Measurements from ENCODE around the gene SHROOM2.
A peak's percentile ranks its signal among the peaks of the same experiment; 100 is the strongest.

Gene SHROOM2

GRCh38 chrX:9938516-9938915 lies 152.3 kb downstream of the SHROOM2 start:
- TF ChIP-seq JUND (IDR thresholded peaks at IDR 0.05; ENCODE audit: low read depth), result no peak
- DNase-seq (ENCODE audit: low read depth in 1 of 2, low spot score in 1 of 2), result no peak
- in situ Hi-C loops (cut with HindIII; ENCODE audit: low pct_unique_long_range_greater_than_20kb, low sequenced_read_pairs), result no loop called here

- in situ Hi-C loops (cut with HindIII; ENCODE audit: low pct_unique_long_range_greater_than_20kb, low sequenced_read_pairs), result no loop called here
- TF ChIP-seq JUND (IDR thresholded peaks at IDR 0.05; ENCODE audit: low read depth), result no peak
- DNase-seq (ENCODE audit: low read depth in 1 of 2, low spot score in 1 of 2), result no peak
Measured at GRCh38 chrX:9940421-9940820, 154.2 kb downstream of the SHROOM2 start.

GRCh38 chrX:9942086-9942485 lies 155.9 kb downstream of the SHROOM2 start:
- TF ChIP-seq JUND (IDR thresholded peaks at IDR 0.05; ENCODE audit: low read depth), result no peak
- in situ Hi-C loops (cut with HindIII; ENCODE audit: low pct_unique_long_range_greater_than_20kb, low sequenced_read_pairs), result no loop called here
- DNase-seq (ENCODE audit: low read depth in 1 of 2, low spot score in 1 of 2), result no peak

DNA sequence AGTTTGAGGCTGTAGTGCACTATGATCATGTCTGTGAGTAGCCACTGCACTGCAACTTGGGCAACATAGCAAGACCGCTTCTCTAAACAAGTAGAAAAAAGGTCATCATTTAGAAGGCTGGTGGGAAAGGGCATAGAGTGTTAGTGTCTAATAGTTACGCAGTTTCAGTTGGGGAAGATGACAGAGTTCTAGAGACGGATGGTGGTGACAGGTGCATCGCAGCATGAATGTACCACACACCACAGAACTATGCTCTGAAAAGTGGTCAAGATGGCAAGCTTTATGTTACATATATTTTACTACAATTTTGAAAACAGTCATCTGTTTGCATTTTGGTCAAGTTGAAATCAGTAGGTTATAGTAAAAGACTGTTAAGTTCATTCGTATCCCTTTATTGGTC lies 157.2 kb downstream of the SHROOM2 start:
- no peak for DNase-seq (ENCODE audit: low read depth in 1 of 2, low spot score in 1 of 2)
- TF ChIP-seq JUND (IDR thresholded peaks at IDR 0.05; ENCODE audit: low read depth), result no peak
- in situ Hi-C loops (cut with HindIII; ENCODE audit: low pct_unique_long_range_greater_than_20kb, low sequenced_read_pairs), result no loop called here

DNA sequence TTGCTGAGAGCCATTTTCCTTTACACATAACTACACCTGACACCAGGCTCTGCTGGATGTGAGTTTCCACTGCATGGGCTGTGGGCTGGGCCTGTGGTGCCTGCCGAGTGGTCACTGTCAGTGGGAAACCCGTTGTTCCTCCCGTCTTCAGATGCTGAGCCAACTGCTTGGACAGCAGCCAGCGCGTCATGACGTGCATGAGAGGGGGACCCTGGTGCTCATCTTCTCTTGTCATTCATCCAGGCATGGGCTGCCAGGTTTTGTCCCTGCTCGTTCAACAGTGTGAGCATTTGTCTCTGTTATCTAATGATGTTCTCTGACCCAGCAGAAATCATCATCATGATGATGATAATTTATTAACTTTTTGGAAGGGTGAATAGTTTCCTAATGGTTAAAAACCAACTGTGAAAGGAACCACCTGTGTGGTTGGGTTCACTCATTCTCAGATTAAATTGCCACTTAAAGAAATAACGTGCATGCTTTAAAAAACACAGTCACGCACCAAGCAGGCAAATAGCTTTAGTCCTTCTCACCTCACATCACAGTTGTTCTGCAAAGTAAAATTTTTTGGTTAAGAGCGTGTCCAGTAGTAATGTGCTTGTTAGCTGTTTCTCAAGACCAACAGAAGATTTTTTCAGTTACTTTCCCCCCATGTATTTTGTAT lies 161.0 kb downstream of the SHROOM2 start:
- in situ Hi-C loops (cut with HindIII; ENCODE audit: low pct_unique_long_range_greater_than_20kb, low sequenced_read_pairs), result no loop called here
- no peak for DNase-seq (ENCODE audit: low read depth in 1 of 2, low spot score in 1 of 2)
- TF ChIP-seq JUND (IDR thresholded peaks at IDR 0.05; ENCODE audit: low read depth), result no peak

DNA sequence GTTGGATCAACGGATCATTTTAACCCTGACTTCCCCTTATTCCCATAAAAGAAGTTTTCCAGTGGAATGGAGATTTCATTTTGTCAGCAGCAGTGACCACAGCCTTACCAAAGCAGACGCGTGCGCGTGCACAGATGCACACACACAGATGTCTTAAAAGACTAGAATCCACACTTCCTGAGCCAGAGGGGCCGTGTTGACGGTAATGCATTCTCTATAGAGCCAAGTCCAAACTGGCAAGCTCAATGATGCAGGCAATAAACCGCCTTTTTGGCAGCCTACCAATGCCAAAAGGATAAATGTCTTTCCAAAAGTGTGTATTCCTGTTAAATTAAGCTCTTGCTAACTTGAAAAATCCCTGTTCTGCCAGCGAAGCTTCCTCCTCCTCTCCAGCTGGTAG lies 162.2 kb downstream of the SHROOM2 start:
- no peak for TF ChIP-seq JUND (IDR thresholded peaks at IDR 0.05; ENCODE audit: low read depth)
- in situ Hi-C loops (cut with HindIII; ENCODE audit: low pct_unique_long_range_greater_than_20kb, low sequenced_read_pairs), result no loop called here
- DNase-seq (ENCODE audit: low read depth in 1 of 2, low spot score in 1 of 2), result no peak

- DNase-seq (ENCODE audit: low read depth in 1 of 2, low spot score in 1 of 2), result no peak
- TF ChIP-seq JUND (IDR thresholded peaks at IDR 0.05; ENCODE audit: low read depth), result no peak
- in situ Hi-C loops (cut with HindIII; ENCODE audit: low pct_unique_long_range_greater_than_20kb, low sequenced_read_pairs), result no loop called here
Measured at GRCh38 chrX:9952300-9952699, 166.1 kb downstream of the SHROOM2 start.

DNA sequence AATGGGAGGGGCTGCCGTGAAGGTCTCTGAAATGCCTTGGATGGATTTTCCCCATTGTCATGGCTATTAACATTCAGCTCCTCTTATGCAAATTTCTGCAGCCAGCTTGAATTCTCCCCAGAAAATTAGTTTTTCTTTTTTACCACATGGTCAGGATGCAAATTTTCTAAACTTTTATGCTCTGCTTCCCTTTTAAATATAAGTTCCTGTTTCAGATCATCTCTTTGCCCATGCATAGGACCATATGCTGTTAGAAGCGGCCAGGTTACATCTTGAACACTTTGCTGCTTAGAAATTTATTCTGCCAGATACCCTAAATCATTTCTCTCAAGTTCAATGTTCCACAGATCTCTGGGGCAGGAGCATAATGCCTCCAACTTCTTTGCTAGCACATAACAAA lies 167.2 kb downstream of the SHROOM2 start:
- in situ Hi-C loops (cut with HindIII; ENCODE audit: low pct_unique_long_range_greater_than_20kb, low sequenced_read_pairs), result no loop called here
- DNase-seq (ENCODE audit: low read depth in 1 of 2, low spot score in 1 of 2), result no peak
- TF ChIP-seq JUND (IDR thresholded peaks at IDR 0.05; ENCODE audit: low read depth), result no peak

GRCh38 chrX:9955506-9955905 lies 169.3 kb downstream of the SHROOM2 start:
- in situ Hi-C loops (cut with HindIII; ENCODE audit: low pct_unique_long_range_greater_than_20kb, low sequenced_read_pairs), result no loop called here
- no peak for TF ChIP-seq JUND (IDR thresholded peaks at IDR 0.05; ENCODE audit: low read depth)

DNA sequence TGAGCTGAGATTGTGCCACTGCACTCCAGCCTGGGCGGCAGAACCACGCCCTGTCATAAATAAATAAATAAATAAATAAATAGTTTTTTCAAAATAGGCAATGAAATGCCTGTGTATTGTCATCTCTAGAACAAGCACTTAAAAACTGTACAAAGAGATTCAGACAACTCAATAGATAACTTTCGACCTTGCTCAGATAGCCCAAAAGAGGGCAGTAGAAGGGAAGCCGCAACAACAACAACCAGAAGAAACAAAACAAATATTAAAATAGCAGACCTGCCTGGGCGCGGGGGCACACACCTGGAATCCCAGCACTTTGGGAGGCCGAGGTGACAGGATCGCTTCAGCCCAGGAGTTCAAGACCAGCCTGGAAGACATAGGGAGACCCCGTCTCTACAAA lies 171.5 kb downstream of the SHROOM2 start:
- no peak for DNase-seq (ENCODE audit: low read depth in 1 of 2, low spot score in 1 of 2)
- TF ChIP-seq JUND (IDR thresholded peaks at IDR 0.05; ENCODE audit: low read depth), result no peak
- in situ Hi-C loops (cut with HindIII; ENCODE audit: low pct_unique_long_range_greater_than_20kb, low sequenced_read_pairs), result no loop called here

More at GRCh38 chrX:9955506-9955905, 169.3 kb downstream of the SHROOM2 start:
- no peak for DNase-seq (ENCODE audit: low read depth in 1 of 2, low spot score in 1 of 2)

DNA sequence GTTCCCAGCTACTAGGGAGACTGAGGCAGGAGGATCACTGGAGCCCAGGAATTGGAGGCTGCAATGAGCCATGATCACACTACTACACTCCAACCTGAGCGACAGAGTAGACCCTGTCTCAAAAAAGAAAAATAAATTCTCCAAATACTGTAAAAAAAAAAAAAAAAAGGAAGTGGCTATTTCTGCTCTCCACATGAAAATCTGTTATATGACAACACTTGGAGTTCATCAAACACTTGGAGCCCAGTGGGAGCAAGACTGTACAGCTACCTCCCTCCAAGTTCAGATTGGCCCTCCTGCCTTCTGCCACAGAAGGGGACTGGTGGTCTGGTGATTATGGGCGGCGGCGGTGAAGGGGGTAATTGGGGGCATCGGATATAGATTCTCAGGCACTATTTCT lies 172.0 kb downstream of the SHROOM2 start:
- in situ Hi-C loops (cut with HindIII; ENCODE audit: low pct_unique_long_range_greater_than_20kb, low sequenced_read_pairs), result no loop called here

GRCh38 chrX:9961750-9962149 lies 175.5 kb downstream of the SHROOM2 start:
- in situ Hi-C loops (cut with HindIII; ENCODE audit: low pct_unique_long_range_greater_than_20kb, low sequenced_read_pairs), result no loop called here
- DNase-seq (ENCODE audit: low read depth in 1 of 2, low spot score in 1 of 2), result no peak

More for the DNA sequence above, 172.0 kb downstream of the SHROOM2 start:
- TF ChIP-seq JUND (IDR thresholded peaks at IDR 0.05; ENCODE audit: low read depth), result no peak
- DNase-seq (ENCODE audit: low read depth in 1 of 2, low spot score in 1 of 2), result no peak

DNA sequence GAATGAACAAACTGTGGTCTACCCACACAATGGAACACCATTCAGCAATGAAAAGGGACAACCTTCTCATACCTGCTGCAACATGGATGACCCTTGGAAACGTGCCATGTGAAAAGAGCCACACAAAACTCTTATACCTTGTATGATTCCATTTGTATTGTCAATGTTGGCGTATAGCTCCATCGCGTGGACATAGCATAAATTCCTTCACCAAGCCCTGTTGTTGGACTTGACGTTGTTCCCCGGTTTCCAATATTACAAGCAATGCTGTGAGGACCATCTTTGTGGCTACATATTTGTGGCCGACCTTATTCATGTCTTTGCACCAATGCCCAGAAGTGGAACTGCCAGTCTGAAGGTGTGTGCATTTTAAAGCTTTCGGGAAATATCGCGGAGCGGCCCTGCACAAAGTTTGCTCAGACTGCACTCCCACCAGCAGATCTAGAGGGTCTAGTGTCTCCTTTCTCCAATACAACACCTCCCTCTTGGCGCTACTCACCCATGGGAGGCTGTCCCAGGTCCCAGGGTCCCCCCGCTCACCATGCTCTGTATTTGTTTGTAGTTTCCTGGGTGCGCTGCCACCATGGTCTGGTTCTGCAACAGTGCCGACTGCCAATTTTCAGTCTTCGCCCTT lies 180.7 kb downstream of the SHROOM2 start, which contains the start of gene CLDN34:
CLDN34 (plus strand) TSS at position 584 of the 634 bp plus-strand sequence; CDS start at position 584, 0 bp downstream.
- in situ Hi-C loops (cut with HindIII; ENCODE audit: low pct_unique_long_range_greater_than_20kb, low sequenced_read_pairs), result no loop called here

More at GRCh38 chrX:9961750-9962149, 175.5 kb downstream of the SHROOM2 start:
- TF ChIP-seq JUND (IDR thresholded peaks at IDR 0.05; ENCODE audit: low read depth), result no peak

More for the DNA sequence above, 180.7 kb downstream of the SHROOM2 start, which contains the start of gene CLDN34:
- peak in 1 of 2 experiments; percentile 12 for DNase-seq (ENCODE audit: low read depth in 1 of 2, low spot score in 1 of 2)
- TF ChIP-seq JUND (IDR thresholded peaks at IDR 0.05; ENCODE audit: low read depth), result no peak
